ENCODE measurements around the gene AMN1. TPM values are rescaled to one million over a fixed set of nuclear protein-coding genes. Genes with fewer than 3 reads are reported as not detected.

AMN1 gene
- total RNA-seq (10 to 100 TPM; 17.4 to 30.3 (median 20.7) TPM), polyA plus RNA-seq (10 to 100 TPM; 18.5 to 20.3 TPM)
- long read RNA-seq, donor 1, transcript AMN1-201 (7 exons, 2,110 nt), result major isoform, 18 of 47 reads
- long read RNA-seq, donor 1, transcript AMN1-211 (6 exons, 880 nt), result minor isoform, 10 of 47 reads
- long read RNA-seq, donor 1, partial matches to known transcripts, result 0 of 47 reads
- long read RNA-seq, donor 1, other reads (novel, unspliced or antisense), result 17 of 47 reads
- long read RNA-seq, donor 2, transcript AMN1-211 (6 exons, 880 nt), result minor isoform, 6 of 16 reads
- long read RNA-seq, donor 2, transcript AMN1-201 (7 exons, 2,110 nt), result major isoform, 10 of 16 reads
- long read RNA-seq, donor 2, partial matches to known transcripts, result 0 of 16 reads
- long read RNA-seq, donor 2, other reads (novel, unspliced or antisense), result 0 of 16 reads
- long read RNA-seq, donor 3, transcript AMN1-201 (7 exons, 2,110 nt), result major isoform, 11 of 19 reads
- long read RNA-seq, donor 3, partial matches to known transcripts, result 0 of 19 reads
- long read RNA-seq, donor 3, other reads (novel, unspliced or antisense), result 3 of 19 reads

- peak; percentile 99 to 100 (median 99) for DNase-seq
- WGBS, 3 donors, result 1 to 2% (median 1%) methylated on average over 59 of the region's 59 CpGs
- no peaks in the 10 kb centered on the region for H3K9me3 ChIP-seq
- H3K27me3 ChIP-seq, result no peaks in the 10 kb centered on the region
- TF ChIP-seq CTCF (IDR thresholded peaks at IDR 0.05), result peak; percentile 13 to 29 (median 24)
- peak; percentile 58 for TF ChIP-seq POLR2A (IDR thresholded peaks at IDR 0.05)
- peak; percentile 69 for TF ChIP-seq EP300 (IDR thresholded peaks at IDR 0.05)
- H3K36me3 ChIP-seq, result no peaks in the 10 kb centered on the region
- intact Hi-C loops (cut with DNase I), result loop anchor here in 1 of 4 donors (5.0 kb wide), 1 partner anchor 57 kb away; no protein-coding TSS in a partner anchor
- peaks cover 8% of the 10 kb centered on the region for H3K4me1 ChIP-seq (ENCODE audit: insufficient read depth)
- H3K4me3 ChIP-seq, result peak within 1 kb of the TSS; percentile 80
- peak within 1 kb of the TSS; percentile 77 to 85 for H3K27ac ChIP-seq
These were observed at the start of gene AMN1 for GRCh38 chr12:31728917-31729640. AMN1 (minus strand) TSS chr12:31729021; CDS start chr12:31729008, 13 bp downstream.

- H3K27me3 ChIP-seq, result no peaks in the 10 kb centered on the region
- no peak overlapping the region for H3K27ac ChIP-seq
- TF ChIP-seq CTCF (IDR thresholded peaks at IDR 0.05) (no peak), POLR2A (IDR thresholded peaks at IDR 0.05) (no peak), EP300 (IDR thresholded peaks at IDR 0.05) (no peak)
- no peaks in the 10 kb centered on the region for H3K9me3 ChIP-seq
- DNase-seq, result peak in 2 of 5 donors; percentile 29
- H3K36me3 ChIP-seq, result no peaks in the 10 kb centered on the region
- H3K4me1 ChIP-seq (ENCODE audit: insufficient read depth), result peaks cover 9% of the 10 kb centered on the region
- WGBS, 3 donors, result 34 to 51% (median 35%) methylated on average over 2 of the region's 2 CpGs
- H3K4me3 ChIP-seq, result no peak overlapping the region
- intact Hi-C loops (cut with DNase I), result no loop called here
These were observed 45.0 kb upstream of the AMN1 start for GRCh38 chr12:31773867-31774266.

- no peaks in the 10 kb centered on the region for H3K27me3 ChIP-seq
- peaks cover 9% of the 10 kb centered on the region for H3K4me1 ChIP-seq (ENCODE audit: insufficient read depth)
- no peak overlapping the region for H3K27ac ChIP-seq
- DNase-seq, result peak in 1 of 5 donors; percentile 20
- 41 to 47% (median 42%) methylated on average over 2 of the region's 2 CpGs for WGBS, 3 donors
- no peak overlapping the region for H3K4me3 ChIP-seq
- intact Hi-C loops (cut with DNase I), result no loop called here
- H3K36me3 ChIP-seq, result no peaks in the 10 kb centered on the region
- H3K9me3 ChIP-seq, result no peaks in the 10 kb centered on the region
- TF ChIP-seq CTCF (IDR thresholded peaks at IDR 0.05), result no peak
- no peak for TF ChIP-seq POLR2A (IDR thresholded peaks at IDR 0.05)
- TF ChIP-seq EP300 (IDR thresholded peaks at IDR 0.05), result no peak
These were observed 44.5 kb upstream of the AMN1 start for GRCh38 chr12:31773223-31773750.

- no peak for DNase-seq
- no peaks in the 10 kb centered on the region for H3K36me3 ChIP-seq
- no peak overlapping the region for H3K27ac ChIP-seq
- H3K9me3 ChIP-seq, result no peaks in the 10 kb centered on the region
- H3K4me3 ChIP-seq, result no peak overlapping the region
- WGBS, 3 donors, result 78 to 88% (median 81%) methylated on average over 5 of the region's 5 CpGs
- peaks cover 9% of the 10 kb centered on the region for H3K4me1 ChIP-seq (ENCODE audit: insufficient read depth)
- intact Hi-C loops (cut with DNase I), result no loop called here
- H3K27me3 ChIP-seq, result no peaks in the 10 kb centered on the region
- TF ChIP-seq EP300 (IDR thresholded peaks at IDR 0.05) (no peak), POLR2A (IDR thresholded peaks at IDR 0.05) (no peak), CTCF (IDR thresholded peaks at IDR 0.05) (no peak)
These were observed 43.9 kb upstream of the AMN1 start for GRCh38 chr12:31772685-31773222.

All from ovary (tissue), 10 donors.